ENCODE measurements around the gene ID2. TPM values are rescaled to one million over a fixed set of nuclear protein-coding genes. Genes with fewer than 3 reads are reported as not detected.

Gene ID2
- total RNA-seq, 1 experiment from 2014 or later: 48.6 TPM

- Histone ChIP-seq H3K4ac (ENCODE audit: low read depth, low read length) (no peak overlapping the region), H3K27me3 (ENCODE audit: insufficient read depth, low read length) (no peaks in the 10 kb centered on the region), H3K4me2 (ENCODE audit: insufficient read depth, insufficient read length, low read length) (no peak overlapping the region), H4K91ac (ENCODE audit: insufficient read length, low read depth, low read length) (no peak overlapping the region), H3K14ac (ENCODE audit: insufficient read depth, low read length) (no peak overlapping the region), H3K27ac (ENCODE audit: insufficient read length, low read depth, low read length) (no peak overlapping the region), H2BK20ac (ENCODE audit: low read depth, low read length, poor library complexity, severe bottlenecking) (no peak overlapping the region), H2BK5ac (ENCODE audit: insufficient read length, low read length) (no peak overlapping the region), H3K4me1 (ENCODE audit: insufficient read depth, low read length) (no peaks in the 10 kb centered on the region), H3T11ph (ENCODE audit: low read length) (no peak overlapping the region), H3K9ac (ENCODE audit: extremely low read depth, insufficient read length, low read length) (no peak overlapping the region), H4K20me1 (ENCODE audit: control insufficient read depth, insufficient read depth, insufficient read length) (no peaks in the 10 kb centered on the region), H4K8ac (replicated peaks; ENCODE audit: insufficient read length, low read depth, low read length) (no peak overlapping the region), H4K5ac (ENCODE audit: insufficient read length, low read depth, low read length) (no peak overlapping the region), H3K9me3 (ENCODE audit: control insufficient read depth, low read depth, low read length) (no peaks in the 10 kb centered on the region), H3K23ac (ENCODE audit: insufficient read length, low read depth, low read length) (no peak overlapping the region), H2BK120ac (ENCODE audit: low read depth, low read length, poor library complexity, severe bottlenecking) (no peak overlapping the region), H2AFZ (ENCODE audit: low read length) (no peak overlapping the region), H3K79me2 (ENCODE audit: insufficient read depth, low read length) (no peaks in the 10 kb centered on the region), H2BK12ac (ENCODE audit: insufficient read length, low read depth, low read length) (no peak overlapping the region), H2BK15ac (ENCODE audit: low read depth, low read length) (no peak overlapping the region), H3K23me2 (ENCODE audit: insufficient read length, low read depth, low read length, poor library complexity, severe bottlenecking) (no peaks in the 10 kb centered on the region), H3K18ac (ENCODE audit: insufficient read length, low read depth, low read length) (no peak overlapping the region), H3K79me1 (ENCODE audit: insufficient read depth, low read depth, low read length, poor library complexity, severe bottlenecking) (no peaks in the 10 kb centered on the region), H2AK5ac (ENCODE audit: insufficient read length, low read length) (no peak overlapping the region), H3K56ac (ENCODE audit: insufficient read length, low read depth, low read length) (no peak overlapping the region)
- peaks cover 3 to 4% of the 10 kb centered on the region in 2 experiments; a peak in 3 of 4 replicates for H3K4me1 Mint-ChIP-seq
- no peak overlapping the region for H3K4me3 Mint-ChIP-seq
- no peak for DNase-seq
- H3K9me3 Mint-ChIP-seq: no peaks in the 10 kb centered on the region
- H3K27ac Mint-ChIP-seq: no peak overlapping the region
- TF ChIP-seq CTCF (conservative IDR thresholded peaks at IDR 0.05): no peak
- peaks cover 0 to 13% (median 0%) of the 10 kb centered on the region in 3 experiments; a peak in 4 of 7 replicates for H3K36me3 Mint-ChIP-seq (ENCODE audit: insufficient read depth in 1 of 3, low read depth in 3 of 3)
- H3K27me3 Mint-ChIP-seq (ENCODE audit: low read depth): no peaks in the 10 kb centered on the region
- WGBS (ENCODE audit: extremely low coverage, insufficient read length, low lambda C conversion rate): no CpG with 5 or more reads among the region's 7 CpGs
Measured at GRCh38 chr2:8725838-8726237, 44.0 kb downstream of the ID2 start.
